ENCODE results near the gene ERAP2. TPM values are rescaled to one million over a fixed set of nuclear protein-coding genes. Genes with fewer than 3 reads are reported as not detected.

Gene ERAP2
- total RNA-seq, 1 donor from 2014 or later, result 1.5 TPM

DNA sequence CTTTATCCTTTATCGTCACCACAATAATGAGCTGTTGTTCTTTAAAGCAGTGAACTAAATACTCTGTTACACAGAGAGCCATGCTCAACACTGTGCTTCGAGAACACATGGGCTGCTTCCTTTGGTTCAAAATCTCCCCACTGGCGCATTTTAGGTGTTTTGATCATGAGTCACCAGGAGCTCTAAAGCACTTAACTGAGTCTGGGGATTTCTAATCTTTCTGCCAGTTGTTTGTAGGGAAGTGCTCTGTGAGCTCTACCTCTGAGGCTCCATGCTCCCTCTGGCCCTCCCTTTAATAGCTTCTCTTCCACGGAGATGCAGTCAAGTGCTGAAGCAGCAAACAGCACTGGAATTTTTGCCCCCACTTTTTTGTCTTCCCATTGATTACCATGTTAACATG lies 17.0 kb downstream of the ERAP2 start:
- H3K27ac Mint-ChIP-seq, result no peak overlapping the region
- no peak overlapping the region for H3K4me3 Mint-ChIP-seq

DNA sequence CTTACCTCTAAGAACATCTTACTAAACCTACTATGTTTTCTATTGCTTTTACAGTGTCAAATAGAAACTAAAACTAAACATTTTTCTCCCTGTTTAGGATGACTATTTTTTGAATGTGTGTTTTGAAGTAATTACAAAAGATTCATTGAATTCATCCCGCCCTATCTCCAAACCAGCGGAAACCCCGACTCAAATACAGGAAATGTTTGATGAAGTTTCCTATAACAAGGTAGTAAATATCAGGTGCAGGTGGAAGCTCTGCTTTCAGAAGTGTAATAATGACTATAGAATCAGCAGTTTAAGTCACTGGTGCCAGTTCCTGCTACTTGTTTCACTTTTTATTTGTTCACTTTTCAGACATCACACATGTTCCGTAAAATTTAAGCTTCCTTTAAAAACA lies 20.0 kb downstream of the ERAP2 start:
- H3K4me1 Mint-ChIP-seq (ENCODE audit: unreplicated experiment), result no peaks in the 10 kb centered on the region
- H3K27ac Mint-ChIP-seq, result no peak overlapping the region
- no peak for DNase-seq (ENCODE audit: extremely low spot score, unreplicated experiment)
- H3K27me3 Mint-ChIP-seq, result no peaks in the 10 kb centered on the region
- TF ChIP-seq, protein P1, sequence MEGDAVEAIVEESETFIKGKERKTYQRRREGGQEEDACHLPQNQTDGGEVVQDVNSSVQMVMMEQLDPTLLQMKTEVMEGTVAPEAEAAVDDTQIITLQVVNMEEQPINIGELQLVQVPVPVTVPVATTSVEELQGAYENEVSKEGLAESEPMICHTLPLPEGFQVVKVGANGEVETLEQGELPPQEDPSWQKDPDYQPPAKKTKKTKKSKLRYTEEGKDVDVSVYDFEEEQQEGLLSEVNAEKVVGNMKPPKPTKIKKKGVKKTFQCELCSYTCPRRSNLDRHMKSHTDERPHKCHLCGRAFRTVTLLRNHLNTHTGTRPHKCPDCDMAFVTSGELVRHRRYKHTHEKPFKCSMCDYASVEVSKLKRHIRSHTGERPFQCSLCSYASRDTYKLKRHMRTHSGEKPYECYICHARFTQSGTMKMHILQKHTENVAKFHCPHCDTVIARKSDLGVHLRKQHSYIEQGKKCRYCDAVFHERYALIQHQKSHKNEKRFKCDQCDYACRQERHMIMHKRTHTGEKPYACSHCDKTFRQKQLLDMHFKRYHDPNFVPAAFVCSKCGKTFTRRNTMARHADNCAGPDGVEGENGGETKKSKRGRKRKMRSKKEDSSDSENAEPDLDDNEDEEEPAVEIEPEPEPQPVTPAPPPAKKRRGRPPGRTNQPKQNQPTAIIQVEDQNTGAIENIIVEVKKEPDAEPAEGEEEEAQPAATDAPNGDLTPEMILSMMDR (conservative IDR thresholded peaks at IDR 0.05), result no peak
- peaks cover 4% of the 10 kb centered on the region for H3K36me3 Mint-ChIP-seq
- no peaks in the 10 kb centered on the region for H3K9me3 Mint-ChIP-seq
- no peak overlapping the region for H3K4me3 Mint-ChIP-seq

More for the DNA sequence above, 17.0 kb downstream of the ERAP2 start:
- DNase-seq (ENCODE audit: extremely low spot score, unreplicated experiment), result no peak
- H3K27me3 Mint-ChIP-seq, result no peaks in the 10 kb centered on the region
- H3K36me3 Mint-ChIP-seq, result no peaks in the 10 kb centered on the region
- TF ChIP-seq, protein P1 (conservative IDR thresholded peaks at IDR 0.05), result no peak
- no peaks in the 10 kb centered on the region for H3K9me3 Mint-ChIP-seq
- H3K4me1 Mint-ChIP-seq (ENCODE audit: unreplicated experiment), result no peaks in the 10 kb centered on the region

DNA sequence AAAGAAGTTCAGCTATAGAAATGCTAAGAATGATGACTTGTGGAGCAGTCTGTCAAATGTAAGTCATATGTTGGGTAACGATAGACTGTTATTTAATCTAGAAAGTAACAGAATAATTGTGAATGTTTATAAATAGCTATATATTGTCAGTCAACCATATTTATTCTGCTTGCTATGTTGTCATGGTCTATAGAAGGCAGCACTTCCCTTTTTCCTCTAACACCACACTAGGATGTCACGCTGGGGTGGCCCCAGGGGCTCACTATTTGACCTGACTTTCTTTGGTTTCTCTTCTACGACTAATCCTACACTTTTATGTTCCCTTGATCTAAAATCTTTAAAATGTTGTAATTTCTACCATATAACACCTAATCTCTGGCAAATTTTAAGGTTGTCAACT lies 20.5 kb downstream of the ERAP2 start:
- Mint-ChIP-seq H3K4me3 (no peak overlapping the region), H3K4me1 (ENCODE audit: unreplicated experiment) (no peaks in the 10 kb centered on the region), H3K27me3 (no peaks in the 10 kb centered on the region), H3K36me3 (peaks cover 4% of the 10 kb centered on the region), H3K27ac (no peak overlapping the region), H3K9me3 (no peaks in the 10 kb centered on the region)
- DNase-seq (ENCODE audit: extremely low spot score, unreplicated experiment), result no peak
- TF ChIP-seq, protein P1 (conservative IDR thresholded peaks at IDR 0.05), result no peak

DNA sequence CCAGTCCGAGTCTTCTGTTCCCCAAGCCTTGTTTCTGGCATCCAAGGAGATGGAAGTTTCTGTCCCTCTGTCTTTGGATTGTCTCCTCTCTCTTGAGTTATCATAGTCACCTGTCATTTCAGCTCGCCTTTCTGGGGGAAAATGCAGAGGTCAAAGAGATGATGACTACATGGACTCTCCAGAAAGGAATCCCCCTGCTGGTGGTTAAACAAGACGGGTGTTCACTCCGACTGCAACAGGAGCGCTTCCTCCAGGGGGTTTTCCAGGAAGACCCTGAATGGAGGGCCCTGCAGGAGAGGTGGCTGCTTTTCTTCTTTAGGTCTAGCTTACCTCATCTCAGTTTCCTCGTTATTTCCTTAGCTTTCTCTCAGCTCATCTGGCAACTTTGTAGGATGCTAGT lies 25.1 kb downstream of the ERAP2 start:
- Mint-ChIP-seq H3K4me1 (ENCODE audit: unreplicated experiment) (no peaks in the 10 kb centered on the region), H3K9me3 (no peaks in the 10 kb centered on the region), H3K27me3 (no peaks in the 10 kb centered on the region), H3K4me3 (no peak overlapping the region), H3K27ac (no peak overlapping the region), H3K36me3 (peaks cover 4% of the 10 kb centered on the region)
- no peak for DNase-seq (ENCODE audit: extremely low spot score, unreplicated experiment)
- TF ChIP-seq, protein P1 (conservative IDR thresholded peaks at IDR 0.05), result no peak

DNA sequence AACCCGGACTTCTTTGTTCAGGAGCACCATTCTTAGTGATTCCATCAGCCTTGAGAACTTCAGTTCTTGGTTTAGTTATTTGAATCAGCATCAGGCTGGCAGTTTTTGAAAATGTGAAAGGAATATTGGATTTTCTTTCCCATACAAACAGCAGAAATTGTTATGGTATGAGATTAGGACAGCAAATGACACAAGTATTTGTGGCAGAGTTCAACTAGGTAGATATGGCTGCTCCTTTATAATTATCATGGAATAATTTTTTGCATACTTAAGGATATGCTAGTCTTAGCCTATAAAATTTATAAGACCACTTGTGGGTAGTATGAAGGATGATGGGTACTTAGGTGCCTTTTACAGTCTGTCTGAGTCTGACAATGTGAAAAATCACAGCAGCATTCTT lies 25.5 kb downstream of the ERAP2 start:
- no peaks in the 10 kb centered on the region for H3K4me1 Mint-ChIP-seq (ENCODE audit: unreplicated experiment)
- DNase-seq (ENCODE audit: extremely low spot score, unreplicated experiment), result no peak
- H3K9me3 Mint-ChIP-seq, result no peaks in the 10 kb centered on the region
- no peak overlapping the region for H3K4me3 Mint-ChIP-seq
- H3K27me3 Mint-ChIP-seq, result no peaks in the 10 kb centered on the region
- H3K27ac Mint-ChIP-seq, result no peak overlapping the region
- TF ChIP-seq, protein P1 (conservative IDR thresholded peaks at IDR 0.05), result no peak
- peaks cover 4% of the 10 kb centered on the region for H3K36me3 Mint-ChIP-seq

DNA sequence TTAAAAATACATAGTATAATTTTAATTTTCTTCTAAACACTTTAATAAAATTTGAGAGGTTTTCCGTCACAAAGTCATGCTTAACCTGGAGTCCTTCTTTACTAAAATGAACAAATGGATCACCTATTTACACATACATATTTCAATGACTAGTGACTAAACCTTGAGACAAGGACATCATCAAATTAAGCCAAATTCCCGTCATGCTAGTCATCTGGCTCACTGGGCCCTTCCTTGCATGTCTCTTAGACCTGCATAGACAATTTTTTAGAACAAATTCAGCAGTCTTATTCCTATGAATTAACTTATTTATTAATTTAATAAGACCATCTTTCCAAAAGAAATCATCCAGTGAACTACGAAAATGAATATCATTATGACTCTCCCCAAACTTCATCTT lies 26.6 kb downstream of the ERAP2 start:
- Mint-ChIP-seq H3K36me3 (peaks cover 4% of the 10 kb centered on the region), H3K9me3 (no peaks in the 10 kb centered on the region), H3K4me1 (ENCODE audit: unreplicated experiment) (no peaks in the 10 kb centered on the region), H3K4me3 (no peak overlapping the region), H3K27ac (no peak overlapping the region), H3K27me3 (no peaks in the 10 kb centered on the region)
- no peak for DNase-seq (ENCODE audit: extremely low spot score, unreplicated experiment)
- TF ChIP-seq, protein P1 (conservative IDR thresholded peaks at IDR 0.05), result no peak
